GM15510 (cell line): ENCODE results near the gene MMS22L.

ENCODE experiments used
- POLR2A ChIP-seq: IDR thresholded peaks from 3 replicates; pipeline ENCODE4 v1.6.1; 2011; ENCODE audit warnings: borderline replicate concordance; ENCODE audit not compliant: insufficient read length; ENCODE audit errors: extremely low read depth

MMS22L gene

DNA sequence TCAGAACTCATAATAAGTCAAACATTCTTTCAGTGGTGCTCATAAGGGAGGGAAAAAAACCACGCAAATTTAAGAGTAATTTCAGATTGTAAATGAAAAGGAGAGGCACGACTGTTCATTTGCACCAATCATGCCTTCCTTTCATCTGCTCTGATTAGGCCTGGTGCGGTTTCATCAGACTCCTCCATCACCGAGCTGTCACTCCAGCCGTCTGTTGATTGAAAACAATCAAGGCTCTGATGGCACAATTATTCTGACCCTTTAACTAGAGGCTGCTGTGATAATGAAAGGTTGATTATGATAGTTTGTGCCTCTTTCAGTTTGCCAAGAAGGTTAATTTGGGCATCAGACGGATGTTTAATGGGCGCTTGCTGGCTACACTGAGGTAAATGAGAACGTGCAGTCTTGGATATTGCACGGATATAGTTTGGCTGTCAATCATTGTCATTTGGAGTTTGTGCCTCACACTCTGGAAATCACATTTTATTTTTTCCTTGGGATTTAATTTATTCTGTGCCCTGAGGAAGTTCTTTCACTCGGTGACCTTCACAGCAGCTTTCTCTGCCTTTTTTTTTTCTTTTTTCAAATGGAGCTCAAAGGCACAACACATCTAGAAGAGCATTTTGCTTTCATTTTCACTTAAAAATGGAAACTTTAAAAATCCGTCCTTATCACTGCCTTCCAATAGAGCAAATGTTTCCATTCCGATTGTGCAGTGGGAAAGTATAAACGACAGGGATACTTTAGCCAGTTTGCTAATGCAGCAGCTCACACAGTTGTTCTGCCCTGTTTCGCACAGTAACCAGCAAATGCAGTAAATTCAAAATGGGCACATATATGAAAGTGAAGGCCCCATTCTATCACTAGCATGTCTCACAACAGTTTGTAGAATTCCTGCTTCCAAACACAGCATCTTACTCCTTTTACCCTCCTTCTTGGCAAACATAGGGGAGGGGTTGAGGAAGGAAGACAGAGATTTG is 185.7 kb downstream of the MMS22L start:
- TF ChIP-seq POLR2A, result no peak

DNA sequence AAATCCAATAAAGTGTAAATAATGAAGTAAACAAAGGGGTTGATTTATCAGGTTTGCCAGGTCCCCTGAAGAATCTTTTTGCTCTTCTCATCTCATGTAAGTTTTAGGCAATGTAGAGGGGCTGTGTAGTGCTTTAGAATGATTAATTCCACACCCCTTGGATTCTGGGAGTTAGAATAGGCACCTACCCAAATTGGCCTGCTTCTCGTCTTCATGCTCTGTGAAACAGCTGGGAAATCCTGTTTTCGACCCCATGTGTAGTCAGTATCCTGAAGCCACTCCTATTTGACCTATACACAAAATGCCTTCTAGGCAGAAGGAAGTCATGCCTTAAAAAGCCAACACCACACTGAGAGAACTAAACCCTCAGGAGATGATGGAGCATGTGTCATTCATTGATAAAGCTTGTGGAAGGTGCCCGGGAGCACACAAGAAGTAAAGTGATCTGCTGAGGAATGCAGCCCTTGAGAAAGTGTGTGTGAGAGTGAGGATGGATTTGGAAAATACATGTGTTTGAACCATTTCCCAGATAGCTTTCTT is 187.6 kb downstream of the MMS22L start:
- TF ChIP-seq POLR2A, result no peak

DNA sequence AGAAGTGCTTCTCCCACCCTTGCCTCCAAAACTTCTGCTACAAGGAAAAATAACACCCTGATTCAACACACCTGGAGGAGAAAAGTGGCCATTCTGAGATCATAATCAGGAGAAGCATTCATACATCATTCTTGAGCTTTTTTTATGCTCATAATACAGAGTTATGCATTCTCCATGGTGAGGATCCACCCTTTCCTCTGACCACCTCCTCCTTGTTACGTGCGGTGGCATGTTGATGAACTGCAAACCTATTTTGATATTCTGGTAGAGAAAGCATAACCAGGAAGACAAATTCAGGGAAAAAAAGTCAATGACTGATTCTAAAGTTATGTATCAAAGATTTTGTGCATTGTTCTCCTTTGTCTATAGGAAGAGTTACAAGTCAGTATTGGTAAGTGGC is 188.6 kb downstream of the MMS22L start:
- no peak for TF ChIP-seq POLR2A

DNA sequence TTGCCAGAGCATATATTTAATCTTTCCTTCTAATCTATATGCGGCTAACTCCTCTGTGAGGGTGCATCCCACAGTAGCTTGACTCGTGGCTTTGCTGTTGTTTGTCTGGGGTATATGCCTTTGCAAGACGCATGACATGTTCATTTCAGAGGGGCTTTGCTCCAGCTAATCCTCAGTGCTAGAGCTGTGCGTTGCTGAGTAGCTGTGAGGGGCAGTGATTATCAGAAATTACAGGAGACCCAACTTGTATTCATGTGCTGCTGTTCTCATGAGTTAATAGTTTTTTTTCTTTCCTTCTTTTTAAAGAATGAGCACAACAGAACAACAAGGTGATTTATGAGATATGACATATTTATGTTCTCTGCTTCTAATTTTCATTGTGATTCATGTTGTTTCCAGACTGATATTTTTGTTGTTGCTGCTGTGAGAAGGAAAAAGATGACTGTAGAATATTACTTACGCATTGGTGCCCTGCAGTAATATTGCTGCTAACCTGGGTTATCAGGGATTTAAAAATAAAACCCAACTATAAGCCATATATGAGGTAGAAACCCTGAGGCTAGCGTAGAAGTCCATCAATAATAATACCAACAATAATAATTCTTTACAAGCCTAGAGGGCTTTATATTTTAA is 190.2 kb downstream of the MMS22L start:
- no peak for TF ChIP-seq POLR2A
